HepG2 (cell line): ENCODE data around the gene MAP3K20. TPM values are rescaled to one million over a fixed set of nuclear protein-coding genes. Genes with fewer than 3 reads are reported as not detected.

Experiments used
- ATAC-seq: fragments of 200-7000 bp; cut with Tn5 transposase; 3 replicates; pipeline ENCODE4 v1.9.1; 2020; ENCODE audit warnings: mild to moderate bottlenecking, moderate library complexity
- BruUV-seq: library from RNA; stranded (reverse); fragments of 400-500 nt; replicated peaks from 2 replicates; lab custom pipeline; 2021; lab: Mats Ljungman, UMichigan
- CTCF ChIA-PET: fragments of 300-600 bp; formaldehyde crosslinking; extraction: SDS; loops from one replicate; lab custom pipeline; 2021; ENCODE audit warnings: low total read pairs, inconsistent platforms, low intra/inter-chr PET ratio; lab: Yijun Ruan, JAX
- POLR2A ChIA-PET: fragments of 350-600 bp; sonication (Branson Sonifier 250); formaldehyde crosslinking; loops from one replicate; lab custom pipeline; 2020; ENCODE audit warnings: antibody characterized with exemption, inconsistent platforms; lab: Yijun Ruan, JAX
- DNase-seq: peaks from one replicate; pipeline ENCODE4 v3.0.0-alpha.2; 2015; ENCODE audit warnings: low spot score
- FAIRE-seq: peaks from 3 replicates; lab custom pipeline; 2011; peaks lifted over from hg19 to GRCh38; lab: Jason Lieb, UNC
- H2AFZ ChIP-seq: one replicate; pipeline ENCODE4 v1.6.1; 2011; ENCODE audit warnings: low read length, inconsistent platforms
- H3K27ac ChIP-seq: fragments of 300-600 bp; 3 replicates; pipeline ENCODE4 v1.8.0; 2011; ENCODE audit warnings: mixed run types, mild to moderate bottlenecking, mixed read lengths, low read length, inconsistent platforms; ENCODE audit not compliant: insufficient read depth; ENCODE audit errors: extremely low read length
- H3K27me3 ChIP-seq, 2 experiments: fragments of 200-600 bp in 1 of 2; 2 replicates in 1 of 2; 3 replicates in 1 of 2; pipeline versions ENCODE4 v1.6.0 to v1.8.0; 2011; ENCODE audit warnings: low read length in 2 of 2, mild to moderate bottlenecking in 2 of 2, moderate library complexity in 2 of 2, inconsistent platforms in 1 of 2; ENCODE audit not compliant: insufficient read depth in 2 of 2, control insufficient read depth in 1 of 2
- H3K36me3 ChIP-seq, 2 experiments: fragments of 200-600 bp in 1 of 2; replicated peaks in 1 of 2; 2 replicates in 1 of 2; 3 replicates in 1 of 2; pipeline versions ENCODE4 v1.5.1 to v1.8.0; 2011; ENCODE audit warnings: low read length in 2 of 2, inconsistent platforms in 1 of 2; ENCODE audit not compliant: insufficient read depth in 2 of 2, control insufficient read depth in 1 of 2
- H3K4me1 ChIP-seq: 2 replicates; pipeline ENCODE4 v1.5.1; 2012; ENCODE audit warnings: low read length, inconsistent platforms; ENCODE audit not compliant: insufficient read depth
- H3K4me2 ChIP-seq: 2 replicates; pipeline ENCODE4 v1.6.0; 2011; ENCODE audit warnings: low read depth, low read length, inconsistent platforms
- H3K4me3 ChIP-seq, 3 experiments: fragments of 200-600 bp in 1 of 3; sonication (generic), shearing (Covaris generic) in 1 of 3; replicated peaks in 1 of 3; 2 replicates each; pipeline ENCODE4 v1.5.1; 2011 to 2016; ENCODE audit warnings: low read length in 3 of 3, inconsistent platforms in 2 of 3, low read depth in 2 of 3, mild to moderate bottlenecking in 2 of 3, control low read depth in 1 of 3, mixed read lengths in 1 of 3; ENCODE audit not compliant: insufficient read depth in 1 of 3
- H3K79me2 ChIP-seq: one replicate; pipeline ENCODE4 v1.6.1; 2011; ENCODE audit warnings: low read length, inconsistent platforms; ENCODE audit not compliant: insufficient read depth
- H3K9ac ChIP-seq: 2 replicates; pipeline ENCODE4 v1.6.0; 2011; ENCODE audit warnings: mild to moderate bottlenecking, low read depth, low read length, inconsistent platforms; ENCODE audit not compliant: insufficient read depth
- H3K9me3 ChIP-seq: 2 replicates; pipeline ENCODE4 v1.5.1; 2012; ENCODE audit warnings: mild to moderate bottlenecking, low read length
- H4K20me1 ChIP-seq: 2 replicates; pipeline ENCODE4 v1.6.0; 2011; ENCODE audit warnings: inconsistent platforms, mild to moderate bottlenecking, low read length, moderate library complexity; ENCODE audit not compliant: insufficient read depth
- ERF ChIP-seq: IDR thresholded peaks from 2 replicates; pipeline ENCODE4 v1.6.1; 2018; ENCODE audit warnings: missing biosample characterization, missing genetic modification reagents
- FOXO1 ChIP-seq: sonication (generic); formaldehyde crosslinking; IDR thresholded peaks from 2 replicates; pipeline ENCODE4 v1.4.0; 2020; ENCODE audit warnings: missing genetic modification reagents
- GATAD1 ChIP-seq: IDR thresholded peaks from 2 replicates; pipeline ENCODE4 v1.6.1; 2016; ENCODE audit warnings: missing genetic modification reagents, missing compliant biosample characterization
- KLF6 ChIP-seq: IDR thresholded peaks from 2 replicates; pipeline ENCODE4 v1.8.0; 2016; ENCODE audit warnings: missing biosample characterization, missing genetic modification reagents
- SMARCE1 ChIP-seq: fragments of 450-650 bp; IDR thresholded peaks from 2 replicates; pipeline ENCODE4 v1.6.1; 2017; ENCODE audit warnings: borderline replicate concordance
- TEAD2 ChIP-seq: sonication (generic); formaldehyde crosslinking; IDR thresholded peaks from 2 replicates; pipeline ENCODE4 v1.9.0; 2021; ENCODE audit warnings: missing genetic modification reagents
- YEATS4 ChIP-seq: sonication (generic); formaldehyde crosslinking; IDR thresholded peaks from 2 replicates; pipeline ENCODE4 v1.4.0; 2020; ENCODE audit warnings: missing genetic modification reagents, borderline replicate concordance
- ZBTB42 ChIP-seq: sonication (generic); formaldehyde crosslinking; IDR thresholded peaks from 2 replicates; pipeline ENCODE4 v1.5.0; 2020; ENCODE audit warnings: mild to moderate bottlenecking, missing genetic modification reagents
- ZNF12 ChIP-seq: sonication (generic); formaldehyde crosslinking; IDR thresholded peaks from 2 replicates; pipeline ENCODE4 v1.5.0; 2020; ENCODE audit warnings: missing genetic modification reagents
- ZNF333 ChIP-seq: sonication (generic); formaldehyde crosslinking; IDR thresholded peaks from 2 replicates; pipeline ENCODE4 v1.4.0; 2020; ENCODE audit warnings: mild to moderate bottlenecking, missing genetic modification reagents, borderline replicate concordance
- ZSCAN12 ChIP-seq: sonication (generic); formaldehyde crosslinking; IDR thresholded peaks from 2 replicates; pipeline ENCODE4 v1.9.0; 2021; ENCODE audit warnings: mild to moderate bottlenecking, missing genetic modification reagents
- ZSCAN22 ChIP-seq: sonication (generic); formaldehyde crosslinking; IDR thresholded peaks from 2 replicates; pipeline ENCODE4 v1.4.0; 2020; ENCODE audit warnings: mild to moderate bottlenecking, missing genetic modification reagents
- WGBS: methylation state at CpG from one replicate; pipeline ENCODE4 v1.1.6; 2017; ENCODE audit warnings: low lambda C conversion rate; 5-methylcytosine and 5-hydroxymethylcytosine counted together
- in situ Hi-C: cut with HindIII; loops from 2 replicates; pipeline ENCODE4 v1.10.0; 2017; ENCODE audit warnings: low pct_unique_long_range_greater_than_20kb; ENCODE audit not compliant: extremely low pct_ligation_motif_present
- intact Hi-C: fragments of 100-400 bp; cut with micrococcal nuclease; formaldehyde crosslinking; loops from one replicate; pipeline ENCODE4 v1.10.0; 2022; ENCODE audit not compliant: unreplicated experiment
- polyA plus RNA-seq, 8 experiments: library from polyadenylated mRNA; depleted of rRNA in 3 of 8; stranded (reverse) in 7 of 8; unstranded in 1 of 8; fragments of >200 nt; fragmentation: Illumina TruSeq in 4 of 8; extraction: Trizol in 4 of 8; gene quantifications; 2 replicates each; pipeline versions ENCODE4 v1.2.1 to v1.2.3, GENCODE V29; 2011 to 2016; ENCODE audit warnings: low read depth in 4 of 8, missing spikeins in 1 of 8, mixed read lengths in 1 of 8; ENCODE audit not compliant: insufficient read depth in 1 of 8
- total RNA-seq, 5 experiments: library from RNA; depleted of rRNA; stranded (reverse); fragments of >200 nt; fragmentation: Illumina TruSeq; extraction: Trizol; gene quantifications; 2 replicates each; pipeline ENCODE4 v1.2.3, GENCODE V29; 2016; ENCODE audit warnings: low read depth in 1 of 5
- TF ChIP-seq, protein P1 (sequence below): sonication (generic); formaldehyde crosslinking; IDR thresholded peaks from 2 replicates; pipeline ENCODE4 v1.9.0; 2021; ENCODE audit warnings: missing genetic modification reagents, borderline replicate concordance
- TF ChIP-seq, protein P2 (sequence below): sonication (generic); formaldehyde crosslinking; IDR thresholded peaks from 2 replicates; pipeline ENCODE4 v1.4.0; 2020; ENCODE audit warnings: missing genetic modification reagents, borderline replicate concordance
- TF ChIP-seq, protein P3 (sequence below): sonication (generic); formaldehyde crosslinking; IDR thresholded peaks from 2 replicates; pipeline ENCODE4 v1.4.0; 2020; ENCODE audit warnings: low read depth, mild to moderate bottlenecking, missing genetic modification reagents

Gene MAP3K20
- total and polyA plus RNA-seq, 2 of the 13 experiments (the other 11 are each of a cell fraction or from before 2014, with no cell fraction given), result 5.2 to 13.5 TPM

DNA sequence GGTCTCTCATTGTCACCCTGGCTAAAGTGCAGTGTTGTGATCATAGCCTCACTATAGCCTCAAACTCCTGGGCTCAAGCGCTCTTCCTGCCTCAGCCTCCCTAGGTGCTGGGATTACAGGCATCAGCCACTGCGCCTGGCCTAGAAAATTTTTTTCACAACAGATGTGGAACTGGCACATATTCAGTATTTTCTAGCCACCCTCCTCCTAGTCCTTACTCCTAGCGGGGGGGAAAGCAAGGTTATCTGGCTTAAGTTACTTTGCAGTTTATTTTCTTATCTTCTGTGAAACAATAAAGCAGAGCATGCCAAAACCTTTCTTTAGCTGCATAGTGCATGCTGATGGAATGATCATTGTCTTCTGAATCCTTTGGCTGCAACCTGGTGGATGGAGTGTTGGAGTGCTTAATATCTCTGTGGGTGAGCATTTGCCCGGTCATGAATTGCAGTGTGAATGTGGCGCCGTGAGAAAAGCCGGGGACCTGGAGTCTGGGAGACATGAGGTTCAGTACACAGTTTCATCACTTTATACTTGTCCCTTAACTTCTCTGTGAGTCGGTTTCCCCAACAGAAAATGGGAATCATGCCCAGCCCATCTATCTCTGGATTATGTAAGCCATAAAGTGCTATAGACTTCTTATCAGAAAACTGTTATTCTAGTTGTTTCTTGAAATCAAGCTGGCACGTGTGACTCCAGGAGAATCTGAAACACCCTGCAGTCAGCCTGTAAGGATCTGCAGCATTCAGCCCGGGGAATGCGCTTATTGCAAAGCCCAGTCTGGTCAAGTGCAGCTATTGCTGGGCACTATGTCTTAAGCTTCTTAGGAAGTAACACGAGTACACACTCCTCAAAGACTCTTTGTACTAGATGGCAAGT lies 38.2 kb upstream of the MAP3K20 start:
- Histone ChIP-seq H2AFZ (no peak overlapping the region), H3K79me2 (no peaks in the 10 kb centered on the region), H3K27ac (no peak overlapping the region), H3K27me3 (no peaks in the 10 kb centered on the region), H3K4me1 (peaks cover 14% of the 10 kb centered on the region), H4K20me1 (no peaks in the 10 kb centered on the region), H3K9ac (no peak overlapping the region), H3K4me3 (no peak overlapping the region), H3K4me2 (no peak overlapping the region), H3K9me3 (no peaks in the 10 kb centered on the region), H3K36me3 (no peaks in the 10 kb centered on the region)
- ChIA-PET CTCF (no interaction called here), POLR2A (interaction anchor here (1.4 kb wide), 1 partner anchor 11 kb away, joined by 7 read pairs; no protein-coding TSS in a partner anchor)
- DNase-seq (no peak), FAIRE-seq (peak; percentile 32), ATAC-seq (peak; percentile 35; the same call in 2 of the 3 replicates)
- no peak for TF ChIP-seq ZSCAN22 (CRISPR knock-in tag)
- TF ChIP-seq FOXO1, result no peak
- TF ChIP-seq ZBTB42 (CRISPR knock-in tag), result no peak
- no peak for TF ChIP-seq KLF6
- no peak for TF ChIP-seq ZSCAN12 (CRISPR knock-in tag)
- TF ChIP-seq, protein P1, sequence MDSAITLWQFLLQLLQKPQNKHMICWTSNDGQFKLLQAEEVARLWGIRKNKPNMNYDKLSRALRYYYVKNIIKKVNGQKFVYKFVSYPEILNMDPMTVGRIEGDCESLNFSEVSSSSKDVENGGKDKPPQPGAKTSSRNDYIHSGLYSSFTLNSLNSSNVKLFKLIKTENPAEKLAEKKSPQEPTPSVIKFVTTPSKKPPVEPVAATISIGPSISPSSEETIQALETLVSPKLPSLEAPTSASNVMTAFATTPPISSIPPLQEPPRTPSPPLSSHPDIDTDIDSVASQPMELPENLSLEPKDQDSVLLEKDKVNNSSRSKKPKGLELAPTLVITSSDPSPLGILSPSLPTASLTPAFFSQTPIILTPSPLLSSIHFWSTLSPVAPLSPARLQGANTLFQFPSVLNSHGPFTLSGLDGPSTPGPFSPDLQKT, result no peak
- TF ChIP-seq SMARCE1, result no peak
- no peak for TF ChIP-seq ZNF333 (CRISPR knock-in tag)
- TF ChIP-seq ZNF12 (CRISPR knock-in tag), result no peak
- TF ChIP-seq GATAD1 (CRISPR knock-in tag), result no peak
- TF ChIP-seq YEATS4 (CRISPR knock-in tag), result no peak
- TF ChIP-seq, protein P2, sequence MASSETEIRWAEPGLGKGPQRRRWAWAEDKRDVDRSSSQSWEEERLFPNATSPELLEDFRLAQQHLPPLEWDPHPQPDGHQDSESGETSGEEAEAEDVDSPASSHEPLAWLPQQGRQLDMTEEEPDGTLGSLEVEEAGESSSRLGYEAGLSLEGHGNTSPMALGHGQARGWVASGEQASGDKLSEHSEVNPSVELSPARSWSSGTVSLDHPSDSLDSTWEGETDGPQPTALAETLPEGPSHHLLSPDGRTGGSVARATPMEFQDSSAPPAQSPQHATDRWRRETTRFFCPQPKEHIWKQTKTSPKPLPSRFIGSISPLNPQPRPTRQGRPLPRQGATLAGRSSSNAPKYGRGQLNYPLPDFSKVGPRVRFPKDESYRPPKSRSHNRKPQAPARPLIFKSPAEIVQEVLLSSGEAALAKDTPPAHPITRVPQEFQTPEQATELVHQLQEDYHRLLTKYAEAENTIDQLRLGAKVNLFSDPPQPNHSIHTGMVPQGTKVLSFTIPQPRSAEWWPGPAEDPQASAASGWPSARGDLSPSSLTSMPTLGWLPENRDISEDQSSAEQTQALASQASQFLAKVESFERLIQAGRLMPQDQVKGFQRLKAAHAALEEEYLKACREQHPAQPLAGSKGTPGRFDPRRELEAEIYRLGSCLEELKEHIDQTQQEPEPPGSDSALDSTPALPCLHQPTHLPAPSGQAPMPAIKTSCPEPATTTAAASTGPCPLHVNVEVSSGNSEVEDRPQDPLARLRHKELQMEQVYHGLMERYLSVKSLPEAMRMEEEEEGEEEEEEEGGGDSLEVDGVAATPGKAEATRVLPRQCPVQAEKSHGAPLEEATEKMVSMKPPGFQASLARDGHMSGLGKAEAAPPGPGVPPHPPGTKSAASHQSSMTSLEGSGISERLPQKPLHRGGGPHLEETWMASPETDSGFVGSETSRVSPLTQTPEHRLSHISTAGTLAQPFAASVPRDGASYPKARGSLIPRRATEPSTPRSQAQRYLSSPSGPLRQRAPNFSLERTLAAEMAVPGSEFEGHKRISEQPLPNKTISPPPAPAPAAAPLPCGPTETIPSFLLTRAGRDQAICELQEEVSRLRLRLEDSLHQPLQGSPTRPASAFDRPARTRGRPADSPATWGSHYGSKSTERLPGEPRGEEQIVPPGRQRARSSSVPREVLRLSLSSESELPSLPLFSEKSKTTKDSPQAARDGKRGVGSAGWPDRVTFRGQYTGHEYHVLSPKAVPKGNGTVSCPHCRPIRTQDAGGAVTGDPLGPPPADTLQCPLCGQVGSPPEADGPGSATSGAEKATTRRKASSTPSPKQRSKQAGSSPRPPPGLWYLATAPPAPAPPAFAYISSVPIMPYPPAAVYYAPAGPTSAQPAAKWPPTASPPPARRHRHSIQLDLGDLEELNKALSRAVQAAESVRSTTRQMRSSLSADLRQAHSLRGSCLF (CRISPR knock-in tag), result no peak
- TF ChIP-seq TEAD2 (CRISPR knock-in tag), result no peak
- no peak for TF ChIP-seq ERF (CRISPR knock-in tag)
- TF ChIP-seq, protein P3, sequence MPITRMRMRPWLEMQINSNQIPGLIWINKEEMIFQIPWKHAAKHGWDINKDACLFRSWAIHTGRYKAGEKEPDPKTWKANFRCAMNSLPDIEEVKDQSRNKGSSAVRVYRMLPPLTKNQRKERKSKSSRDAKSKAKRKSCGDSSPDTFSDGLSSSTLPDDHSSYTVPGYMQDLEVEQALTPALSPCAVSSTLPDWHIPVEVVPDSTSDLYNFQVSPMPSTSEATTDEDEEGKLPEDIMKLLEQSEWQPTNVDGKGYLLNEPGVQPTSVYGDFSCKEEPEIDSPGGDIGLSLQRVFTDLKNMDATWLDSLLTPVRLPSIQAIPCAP (CRISPR knock-in tag), result no peak
- BruUV-seq, result no TSS peak
- in situ Hi-C loops, result no loop called here
- WGBS, result 52% methylated on average over 12 of the region's 12 CpGs
- intact Hi-C loops, result no loop called here
